ENCODE results near the gene TTC8. TPM values are rescaled to one million over a fixed set of nuclear protein-coding genes. Genes with fewer than 3 reads are reported as not detected.

The TTC8 gene
- total RNA-seq, 1 donor from 2014 or later, result 7.0 TPM

DNA sequence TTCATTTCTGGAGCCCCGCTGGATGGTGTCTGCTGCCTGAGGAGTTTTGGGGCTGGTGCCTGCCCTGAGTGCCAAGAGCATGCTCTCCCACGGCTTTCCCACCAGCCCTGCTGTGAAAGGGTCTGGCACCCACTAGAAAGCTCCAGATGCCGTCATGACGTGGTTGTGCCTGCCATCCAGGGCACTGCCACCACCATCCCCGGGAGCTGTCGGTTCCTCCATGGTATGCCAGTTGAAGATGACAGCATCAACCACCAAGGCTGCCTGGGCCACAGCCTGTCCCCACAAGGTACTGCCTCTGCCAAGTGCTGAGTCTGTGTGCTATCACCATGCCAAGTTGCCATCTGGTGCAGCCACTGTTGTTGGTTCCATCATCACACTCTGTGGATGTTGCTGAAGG is 85.9 kb downstream of the TTC8 start:
- no peak for DNase-seq (ENCODE audit: missing footprints)
- intact Hi-C loops (cut with DNase I), result no loop called here
- no peak for ATAC-seq

DNA sequence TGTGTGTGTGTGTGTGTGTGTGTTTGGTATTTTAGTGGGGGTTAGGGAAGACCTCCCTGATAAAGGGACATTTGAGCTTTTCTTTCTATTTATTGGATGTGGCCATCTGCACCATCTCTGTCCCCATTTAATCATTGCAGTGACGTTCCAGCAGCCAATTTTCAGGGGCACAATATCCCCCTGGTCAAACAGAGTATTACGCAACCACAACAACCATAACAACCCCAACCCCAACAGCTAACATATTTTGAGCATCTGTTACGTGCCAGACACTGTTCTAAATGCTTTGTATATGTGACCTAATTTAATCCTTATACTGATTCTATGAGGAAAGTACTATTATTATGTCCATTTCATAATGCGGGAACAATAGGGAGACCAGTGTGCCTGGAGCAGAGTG is 87.4 kb downstream of the TTC8 start:
- intact Hi-C loops (cut with DNase I), result no loop called here
- DNase-seq (ENCODE audit: missing footprints) (no peak), ATAC-seq (no peak)

GRCh38 chr14:88914956-88915355 is 90.5 kb downstream of the TTC8 start:
- ATAC-seq (no peak), DNase-seq (ENCODE audit: missing footprints) (no peak)
- intact Hi-C loops (cut with DNase I), result no loop called here

DNA sequence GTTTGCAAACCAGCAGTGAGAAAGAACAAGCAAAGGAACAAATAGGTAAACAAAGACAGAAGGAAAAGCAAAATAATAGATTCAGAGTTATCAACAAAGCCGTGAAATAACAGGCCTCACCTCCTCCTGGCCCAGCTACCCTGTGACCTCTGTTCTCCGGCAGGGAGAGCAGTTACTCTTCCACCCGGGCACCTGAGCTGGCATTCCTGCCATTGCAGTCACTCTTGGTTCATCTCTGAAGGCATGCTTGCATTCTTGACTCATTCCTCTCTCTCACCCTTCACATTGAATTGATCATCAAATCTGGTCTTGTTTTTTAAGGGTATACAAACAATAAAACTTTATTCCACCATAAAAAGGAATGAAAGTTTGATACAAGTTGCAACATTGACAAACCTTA is 95.1 kb downstream of the TTC8 start:
- DNase-seq (ENCODE audit: missing footprints) (no peak), ATAC-seq (no peak)
- intact Hi-C loops (cut with DNase I), result no loop called here

Other genes with a start within 250 kb of the TTC8 start
- gene EML5, start 31.7 kb upstream of the TTC8 start, total RNA-seq, result 0.27 TPM

Measured in Right ventricle myocardium inferior (tissue), 1 donor.